Activated T-helper 17 cell treated with anti-CD3 and anti-CD28 coated beads, Interleukin-2, amount 50 U/mL, for 72 hours (primary cell): Measurements from ENCODE around the gene CDH2. TPM values are rescaled to one million over a fixed set of nuclear protein-coding genes. Genes with fewer than 3 reads are reported as not detected.

ENCODE experiments used
- ATAC-seq: fragments of 150-1000 bp; cut with Tn5 transposase; replicated peaks from 2 replicates; pipeline ENCODE4 v1.10.0; 2021; ENCODE audit warnings: mild to moderate bottlenecking, moderate library complexity
- H3K27ac Mint-ChIP-seq: one replicate; pipeline ENCODE4 v1.8.0; 2022; ENCODE audit warnings: mixed read lengths
- H3K27me3 Mint-ChIP-seq: one replicate; pipeline ENCODE4 v1.8.0; 2022; ENCODE audit warnings: mixed read lengths
- H3K36me3 Mint-ChIP-seq: one replicate; pipeline ENCODE4 v1.8.0; 2022; ENCODE audit warnings: low read depth, mild to moderate bottlenecking, mixed read lengths
- H3K4me1 Mint-ChIP-seq: one replicate; pipeline ENCODE4 v1.8.0; 2022; ENCODE audit warnings: mixed read lengths
- H3K4me3 Mint-ChIP-seq: one replicate; pipeline ENCODE4 v1.8.0; 2022; ENCODE audit warnings: mild to moderate bottlenecking, mixed read lengths
- H3K9me3 Mint-ChIP-seq: one replicate; pipeline ENCODE4 v1.8.0; 2022; ENCODE audit warnings: mixed read lengths
- total RNA-seq, 2 donors: library from RNA; stranded (reverse); gene quantifications; one replicate each; pipeline ENCODE4 v1.2.3, GENCODE V29; 2022

CDH2 gene
- total RNA-seq, 2 donors from 2014 or later, result 0.04 TPM; not detected in 1

GRCh38 chr18:28009589-28009988, 167.3 kb downstream of the CDH2 start:
- Mint-ChIP-seq H3K4me3 (no peak overlapping the region), H3K9me3 (no peaks in the 10 kb centered on the region), H3K27me3 (no peaks in the 10 kb centered on the region), H3K36me3 (no peaks in the 10 kb centered on the region), H3K4me1 (no peaks in the 10 kb centered on the region), H3K27ac (no peak overlapping the region)
- no peak for ATAC-seq

- no peak for ATAC-seq
- peaks cover 8% of the 10 kb centered on the region for H3K9me3 Mint-ChIP-seq
- H3K4me3 Mint-ChIP-seq, result no peak overlapping the region
- H3K36me3 Mint-ChIP-seq, result no peaks in the 10 kb centered on the region
- H3K27ac Mint-ChIP-seq, result no peak overlapping the region
- no peaks in the 10 kb centered on the region for H3K4me1 Mint-ChIP-seq
- no peaks in the 10 kb centered on the region for H3K27me3 Mint-ChIP-seq
These were observed 169.1 kb downstream of the CDH2 start for GRCh38 chr18:28007841-28008240.

- Mint-ChIP-seq H3K9me3 (peaks cover 12% of the 10 kb centered on the region), H3K27me3 (no peaks in the 10 kb centered on the region), H3K27ac (no peak overlapping the region), H3K36me3 (no peaks in the 10 kb centered on the region), H3K4me1 (no peaks in the 10 kb centered on the region), H3K4me3 (no peak overlapping the region)
- no peak for ATAC-seq
These were observed 171.8 kb downstream of the CDH2 start for GRCh38 chr18:28005164-28005563.

- no peaks in the 10 kb centered on the region for H3K36me3 Mint-ChIP-seq
- no peak for ATAC-seq
- no peak overlapping the region for H3K27ac Mint-ChIP-seq
- H3K4me3 Mint-ChIP-seq, result no peak overlapping the region
- peaks cover 12% of the 10 kb centered on the region for H3K9me3 Mint-ChIP-seq
- H3K27me3 Mint-ChIP-seq, result no peaks in the 10 kb centered on the region
- H3K4me1 Mint-ChIP-seq, result no peaks in the 10 kb centered on the region
These were observed 172.3 kb downstream of the CDH2 start for GRCh38 chr18:28004606-28005005.

GRCh38 chr18:28003451-28003850, 173.5 kb downstream of the CDH2 start:
- no peak for ATAC-seq
- Mint-ChIP-seq H3K27me3 (no peaks in the 10 kb centered on the region), H3K4me3 (no peak overlapping the region), H3K9me3 (peaks cover 12% of the 10 kb centered on the region), H3K4me1 (no peaks in the 10 kb centered on the region), H3K36me3 (no peaks in the 10 kb centered on the region), H3K27ac (no peak overlapping the region)

- Mint-ChIP-seq H3K4me1 (no peaks in the 10 kb centered on the region), H3K36me3 (no peaks in the 10 kb centered on the region), H3K9me3 (peaks cover 12% of the 10 kb centered on the region), H3K27me3 (no peaks in the 10 kb centered on the region), H3K4me3 (no peak overlapping the region), H3K27ac (no peak overlapping the region)
- no peak for ATAC-seq
These were observed 174.1 kb downstream of the CDH2 start for GRCh38 chr18:28002841-28003240.

- Mint-ChIP-seq H3K9me3 (peaks cover 12% of the 10 kb centered on the region), H3K4me1 (no peaks in the 10 kb centered on the region), H3K27me3 (no peaks in the 10 kb centered on the region), H3K27ac (no peak overlapping the region), H3K4me3 (no peak overlapping the region), H3K36me3 (no peaks in the 10 kb centered on the region)
- ATAC-seq, result no peak
These were observed 180.1 kb downstream of the CDH2 start for GRCh38 chr18:27996801-27997272.

- Mint-ChIP-seq H3K4me3 (no peak overlapping the region), H3K9me3 (peaks cover 13% of the 10 kb centered on the region), H3K27me3 (no peaks in the 10 kb centered on the region), H3K36me3 (no peaks in the 10 kb centered on the region), H3K4me1 (no peaks in the 10 kb centered on the region), H3K27ac (no peak overlapping the region)
- no peak for ATAC-seq
These were observed 181.0 kb downstream of the CDH2 start for GRCh38 chr18:27995770-27996502.

GRCh38 chr18:27994571-27994970, 182.4 kb downstream of the CDH2 start:
- no peaks in the 10 kb centered on the region for H3K27me3 Mint-ChIP-seq
- H3K36me3 Mint-ChIP-seq, result no peaks in the 10 kb centered on the region
- peaks cover 16% of the 10 kb centered on the region for H3K9me3 Mint-ChIP-seq
- H3K27ac Mint-ChIP-seq, result no peak overlapping the region
- no peak for ATAC-seq
- no peaks in the 10 kb centered on the region for H3K4me1 Mint-ChIP-seq
- no peak overlapping the region for H3K4me3 Mint-ChIP-seq

GRCh38 chr18:27991391-27991790, 185.5 kb downstream of the CDH2 start:
- H3K27me3 Mint-ChIP-seq, result no peaks in the 10 kb centered on the region
- no peaks in the 10 kb centered on the region for H3K4me1 Mint-ChIP-seq
- no peak overlapping the region for H3K4me3 Mint-ChIP-seq
- peaks cover 10% of the 10 kb centered on the region for H3K9me3 Mint-ChIP-seq
- no peak overlapping the region for H3K27ac Mint-ChIP-seq
- ATAC-seq, result no peak
- no peaks in the 10 kb centered on the region for H3K36me3 Mint-ChIP-seq

GRCh38 chr18:27985832-27986231, 191.1 kb downstream of the CDH2 start:
- Mint-ChIP-seq H3K36me3 (no peaks in the 10 kb centered on the region), H3K27me3 (no peaks in the 10 kb centered on the region), H3K27ac (no peak overlapping the region), H3K4me1 (no peaks in the 10 kb centered on the region), H3K9me3 (peaks cover 8% of the 10 kb centered on the region), H3K4me3 (no peak overlapping the region)
- no peak for ATAC-seq

GRCh38 chr18:27983780-27984179, 193.2 kb downstream of the CDH2 start:
- H3K27me3 Mint-ChIP-seq, result no peaks in the 10 kb centered on the region
- no peak overlapping the region for H3K27ac Mint-ChIP-seq
- H3K4me1 Mint-ChIP-seq, result no peaks in the 10 kb centered on the region
- H3K4me3 Mint-ChIP-seq, result no peak overlapping the region
- H3K36me3 Mint-ChIP-seq, result no peaks in the 10 kb centered on the region
- ATAC-seq, result no peak
- peaks cover 14% of the 10 kb centered on the region for H3K9me3 Mint-ChIP-seq

GRCh38 chr18:27976806-27977408, 200.0 kb downstream of the CDH2 start:
- Mint-ChIP-seq H3K4me3 (no peak overlapping the region), H3K4me1 (no peaks in the 10 kb centered on the region), H3K9me3 (peaks cover 27% of the 10 kb centered on the region), H3K27ac (no peak overlapping the region), H3K36me3 (no peaks in the 10 kb centered on the region), H3K27me3 (no peaks in the 10 kb centered on the region)
- ATAC-seq, result no peak

- H3K4me1 Mint-ChIP-seq, result no peaks in the 10 kb centered on the region
- no peaks in the 10 kb centered on the region for H3K36me3 Mint-ChIP-seq
- ATAC-seq, result no peak
- H3K4me3 Mint-ChIP-seq, result no peak overlapping the region
- H3K27me3 Mint-ChIP-seq, result no peaks in the 10 kb centered on the region
- H3K27ac Mint-ChIP-seq, result no peak overlapping the region
- peaks cover 15% of the 10 kb centered on the region for H3K9me3 Mint-ChIP-seq
These were observed 206.6 kb downstream of the CDH2 start for GRCh38 chr18:27970321-27970720.

GRCh38 chr18:27969206-27969605, 207.7 kb downstream of the CDH2 start:
- H3K4me3 Mint-ChIP-seq, result no peak overlapping the region

More at GRCh38 chr18:27969206-27969605, 207.7 kb downstream of the CDH2 start:
- H3K9me3 Mint-ChIP-seq, result peaks cover 17% of the 10 kb centered on the region
- ATAC-seq, result no peak
- H3K27ac Mint-ChIP-seq, result no peak overlapping the region
- H3K27me3 Mint-ChIP-seq, result no peaks in the 10 kb centered on the region
- H3K36me3 Mint-ChIP-seq, result no peaks in the 10 kb centered on the region
- no peaks in the 10 kb centered on the region for H3K4me1 Mint-ChIP-seq
